GM19238 (cell line): ENCODE data around the gene CA5B.
"Not testable (repeated sequence)": the region's sequence is repeated elsewhere in the genome, so short reads cannot be mapped to it uniquely, and the experiment has no call there.

Experiments used
- DNase-seq: peaks from one replicate; pipeline ENCODE4 v3.0.0; 2011; ENCODE audit warnings: low spot score; ENCODE audit not compliant: insufficient read length

CA5B gene

GRCh38 chrX:15812192-15812938 lies 74.3 kb downstream of the CA5B start:
- DNase-seq: no peak

GRCh38 chrX:15813416-15813815 lies 75.3 kb downstream of the CA5B start:
- no peak for DNase-seq

- no peak for DNase-seq
These were observed 76.8 kb downstream of the CA5B start for GRCh38 chrX:15814771-15815365.

- DNase-seq: peak; percentile 18
These were observed 77.8 kb downstream of the CA5B start for GRCh38 chrX:15815779-15816437.

GRCh38 chrX:15816438-15816809 lies 78.4 kb downstream of the CA5B start:
- no peak for DNase-seq

GRCh38 chrX:15816886-15817285 lies 78.8 kb downstream of the CA5B start:
- DNase-seq: no peak

GRCh38 chrX:15820106-15821073 lies 82.3 kb downstream of the CA5B start:
- DNase-seq: no peak

GRCh38 chrX:15822922-15823321 lies 84.9 kb downstream of the CA5B start:
- no peak for DNase-seq

GRCh38 chrX:15825936-15826335 lies 87.9 kb downstream of the CA5B start:
- no peak for DNase-seq

GRCh38 chrX:15829217-15829616 lies 91.1 kb downstream of the CA5B start:
- no peak for DNase-seq

- not testable (repeated sequence) for DNase-seq
These were observed 93.3 kb downstream of the CA5B start for GRCh38 chrX:15831347-15831746.

GRCh38 chrX:15834053-15834452 lies 96.0 kb downstream of the CA5B start:
- no peak for DNase-seq

GRCh38 chrX:15834827-15835595 lies 96.9 kb downstream of the CA5B start:
- no peak for DNase-seq
